Left colon (tissue), 2 donors: ENCODE data around the gene LIPF. TPM values are rescaled to one million over a fixed set of nuclear protein-coding genes. Genes with fewer than 3 reads are reported as not detected.
"Not testable (repeated sequence)": the region's sequence is repeated elsewhere in the genome, so short reads cannot be mapped to it uniquely, and the experiment has no call there.

ENCODE experiments used
- ATAC-seq: fragments of 200-7000 bp; cut with Tn5 transposase; one replicate; pipeline ENCODE4 v1.9.1; 2020; ENCODE audit warnings: mild to moderate bottlenecking, moderate library complexity
- DNase-seq, 2 donors: peaks; one replicate each; pipeline ENCODE4 v3.0.0-alpha.2; 2020
- intact Hi-C, 2 donors: fragments of 100-400 bp; cut with DNase I in 1 of 2; cut with micrococcal nuclease in 1 of 2; formaldehyde crosslinking; loops; one replicate each; pipeline versions ENCODE4 v1.11.2 to v1.14.0; 2022; cut with DNase I, micrococcal nuclease
- total RNA-seq, 2 donors: library from RNA; stranded (reverse); fragmentation: NEBNext Ultra II Directional; extraction: Animal tissue kit (Norgen Biotek cat#: 25700); gene quantifications; one replicate each; pipeline ENCODE4 v1.2.1, GENCODE V29; 2021
- donor health status: DM: no; HTN: no; CAD: no.
- donor health status: DM: yes; HTN: yes; CAD: no.

LIPF gene
- total RNA-seq, 2 donors from 2014 or later: not detected

DNA sequence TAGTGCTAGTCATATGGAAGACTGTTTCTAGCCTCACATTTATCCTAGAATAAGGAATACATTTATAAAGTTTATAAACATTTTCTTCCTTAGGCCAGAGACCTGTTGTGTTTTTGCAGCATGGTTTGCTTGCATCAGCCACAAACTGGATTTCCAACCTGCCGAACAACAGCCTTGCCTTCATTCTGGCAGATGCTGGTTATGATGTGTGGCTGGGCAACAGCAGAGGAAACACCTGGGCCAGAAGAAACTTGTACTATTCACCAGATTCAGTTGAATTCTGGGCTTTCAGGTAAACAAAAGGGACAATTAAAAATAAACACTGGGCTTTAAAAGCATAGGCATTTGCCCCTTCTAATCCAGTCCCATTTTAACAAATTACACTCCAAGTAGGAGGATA is 4.2 kb downstream of the LIPF start:
- intact Hi-C loops: no loop called here
- ATAC-seq (no peak), DNase-seq (no peak)

DNA sequence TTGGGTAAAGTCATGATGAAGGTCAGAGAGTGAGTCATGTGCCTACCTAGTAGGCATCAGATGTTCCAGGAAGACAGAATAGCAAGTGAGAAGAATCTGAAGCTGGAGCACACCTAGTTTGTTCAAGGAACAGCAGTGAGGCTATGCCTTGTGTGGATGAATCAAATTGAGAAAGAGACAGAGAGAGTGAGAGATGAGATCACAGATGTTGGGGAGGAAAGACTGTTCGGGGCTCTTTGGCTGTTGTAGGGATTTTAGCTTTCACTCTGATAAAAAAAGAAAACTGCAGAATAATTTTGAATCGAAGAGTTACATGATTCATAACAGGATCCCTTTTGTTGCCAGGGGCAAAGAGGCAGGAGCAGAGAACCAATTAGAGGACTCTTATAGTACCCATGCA is 6.3 kb downstream of the LIPF start:
- intact Hi-C loops: no loop called here
- ATAC-seq (no peak), DNase-seq (no peak)

DNA sequence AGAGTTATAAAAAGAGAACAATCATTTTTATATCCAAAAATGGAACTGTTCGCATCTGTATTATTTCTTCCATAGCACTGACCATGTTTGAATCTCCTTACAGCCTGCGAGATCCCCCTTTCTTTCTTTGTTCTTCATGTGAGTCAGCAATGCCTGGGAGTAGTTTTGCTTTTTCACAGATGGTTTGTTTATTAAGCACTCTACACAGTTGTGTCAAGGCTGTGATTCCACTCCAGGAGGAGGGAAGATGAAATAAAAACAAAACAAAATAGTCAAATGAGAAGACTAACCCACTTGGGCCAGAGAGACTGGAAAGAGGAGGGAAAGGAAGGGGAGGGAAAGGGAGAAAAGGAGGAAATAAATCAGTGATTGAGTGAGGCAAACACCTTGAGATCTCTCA is 7.8 kb downstream of the LIPF start:
- ATAC-seq (no peak), DNase-seq (no peak)
- intact Hi-C loops: no loop called here

DNA sequence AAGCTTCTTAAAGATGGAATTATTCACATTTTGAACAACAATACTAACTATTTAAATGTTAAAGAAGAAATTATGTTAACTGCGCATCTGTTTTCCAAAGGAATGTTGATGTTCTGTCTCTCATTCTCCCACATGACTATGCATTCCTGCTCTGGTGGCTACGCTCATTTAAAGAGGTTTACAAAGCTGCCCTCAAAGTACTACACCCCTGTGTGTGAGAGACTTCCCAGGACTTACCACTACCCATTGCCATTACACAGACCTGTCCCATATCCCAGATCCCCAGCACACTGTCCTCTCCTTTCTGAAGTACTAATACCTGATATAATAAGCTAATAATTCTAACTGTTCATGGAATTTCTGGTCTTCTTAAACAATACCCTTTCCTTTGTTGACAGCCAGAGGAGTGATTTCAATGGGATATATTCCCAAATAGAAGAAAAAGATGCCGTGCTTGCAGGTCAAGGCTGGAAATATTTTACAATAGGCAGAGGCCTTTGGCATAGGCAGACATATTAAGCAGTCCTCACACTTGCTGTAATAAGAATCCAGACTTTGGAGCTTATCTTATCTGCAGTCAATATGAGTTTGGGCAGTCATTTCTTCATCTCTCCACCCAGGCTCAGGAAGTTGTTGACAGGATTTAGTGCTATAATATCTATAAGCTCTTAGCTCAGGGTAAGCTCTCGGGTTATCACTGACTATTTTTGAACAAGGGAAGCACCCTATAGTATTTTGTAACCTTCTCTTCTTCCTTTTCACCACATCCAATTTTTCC is 12.2 kb downstream of the LIPF start:
- ATAC-seq (no peak), DNase-seq (no peak)
- intact Hi-C loops: no loop called here

DNA sequence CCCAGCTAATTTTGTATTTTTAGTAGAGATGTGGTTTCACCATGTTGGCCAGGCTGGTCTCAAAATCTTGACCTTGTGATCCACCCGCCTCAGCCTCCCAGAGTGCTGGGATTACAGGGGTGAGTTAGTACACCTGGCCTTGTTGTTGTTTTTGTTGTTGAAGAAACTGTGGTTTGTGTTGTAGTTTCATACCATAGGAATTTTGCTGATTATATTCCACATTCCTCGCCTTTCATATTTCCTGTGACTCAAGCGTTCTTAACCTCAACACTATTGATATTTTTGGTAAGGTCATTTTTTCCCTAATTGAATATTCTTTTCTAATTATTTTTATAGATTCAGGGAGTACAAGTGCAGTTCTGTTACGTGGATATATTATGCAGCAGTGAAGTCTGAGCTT is 16.7 kb downstream of the LIPF start:
- intact Hi-C loops: no loop called here
- no peak for ATAC-seq
- no peak for DNase-seq

DNA sequence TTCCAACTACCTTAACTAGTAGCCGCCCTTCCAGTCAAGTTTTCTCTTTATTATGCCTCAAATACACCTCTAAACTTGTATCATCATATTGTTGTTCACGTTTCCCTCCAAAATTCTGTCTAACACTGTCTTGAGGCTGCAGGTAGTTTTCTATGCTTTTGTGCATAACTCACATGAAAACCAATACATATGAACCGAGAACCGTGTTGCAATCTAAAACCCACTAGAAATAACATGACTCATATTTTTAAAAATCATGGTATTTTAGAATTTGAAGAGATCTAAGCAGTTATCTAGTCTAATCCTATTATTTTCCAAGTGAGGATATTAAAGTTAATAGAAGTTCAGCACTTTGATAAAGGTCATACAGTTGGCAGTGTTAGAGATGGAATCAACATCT is 18.2 kb downstream of the LIPF start:
- ATAC-seq: no peak
- DNase-seq: no peak
- intact Hi-C loops: no loop called here

DNA sequence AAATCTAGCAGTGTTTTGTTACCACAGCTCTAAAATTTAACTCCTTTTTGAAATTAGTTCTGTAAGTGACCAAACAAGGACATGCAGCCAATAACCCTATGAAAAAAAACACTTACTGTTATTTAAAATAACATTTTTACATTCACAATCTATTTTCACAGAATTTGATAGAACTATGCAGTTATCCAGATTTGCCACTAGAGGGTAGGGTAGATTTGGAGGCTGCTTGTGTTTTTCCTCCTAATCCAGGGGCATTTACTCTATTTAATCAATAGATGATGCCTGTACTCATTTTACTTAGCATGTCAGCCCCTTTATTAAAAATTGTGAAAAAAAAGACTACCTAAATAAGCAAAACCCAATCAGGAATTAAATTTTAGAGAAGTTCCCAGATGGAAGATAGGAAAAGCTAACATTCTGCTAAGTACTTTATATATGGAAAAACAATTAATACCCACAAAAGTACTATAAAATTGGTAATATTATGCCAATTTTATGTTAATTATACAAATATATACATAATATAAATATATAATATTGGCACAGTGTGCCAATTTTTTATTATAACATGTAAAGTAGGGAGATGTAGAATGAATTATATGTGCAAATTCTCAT is 23.7 kb downstream of the LIPF start:
- intact Hi-C loops: no loop called here
- DNase-seq (no peak), ATAC-seq (peak; percentile 41)

DNA sequence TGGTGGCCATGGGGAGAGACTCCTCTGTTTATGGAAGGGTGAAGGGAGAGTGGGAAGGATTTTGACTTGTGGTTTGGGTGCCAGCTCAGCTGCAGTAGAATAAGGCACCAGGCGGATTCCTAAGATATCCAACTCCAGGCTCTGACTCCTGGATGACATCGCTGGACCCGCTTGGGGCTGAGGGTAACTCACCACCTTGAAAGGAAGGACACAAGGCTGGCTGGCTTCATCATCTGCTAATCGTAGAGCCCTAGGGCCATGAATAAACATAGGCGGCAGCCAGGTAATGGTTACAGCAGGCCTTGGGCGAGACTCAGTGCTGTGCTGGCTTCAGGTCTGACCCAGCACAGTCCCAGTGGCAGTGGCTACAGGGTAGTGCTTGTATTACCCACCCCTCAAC is 25.1 kb downstream of the LIPF start:
- ATAC-seq: no peak
- DNase-seq: no peak
- intact Hi-C loops: no loop called here

DNA sequence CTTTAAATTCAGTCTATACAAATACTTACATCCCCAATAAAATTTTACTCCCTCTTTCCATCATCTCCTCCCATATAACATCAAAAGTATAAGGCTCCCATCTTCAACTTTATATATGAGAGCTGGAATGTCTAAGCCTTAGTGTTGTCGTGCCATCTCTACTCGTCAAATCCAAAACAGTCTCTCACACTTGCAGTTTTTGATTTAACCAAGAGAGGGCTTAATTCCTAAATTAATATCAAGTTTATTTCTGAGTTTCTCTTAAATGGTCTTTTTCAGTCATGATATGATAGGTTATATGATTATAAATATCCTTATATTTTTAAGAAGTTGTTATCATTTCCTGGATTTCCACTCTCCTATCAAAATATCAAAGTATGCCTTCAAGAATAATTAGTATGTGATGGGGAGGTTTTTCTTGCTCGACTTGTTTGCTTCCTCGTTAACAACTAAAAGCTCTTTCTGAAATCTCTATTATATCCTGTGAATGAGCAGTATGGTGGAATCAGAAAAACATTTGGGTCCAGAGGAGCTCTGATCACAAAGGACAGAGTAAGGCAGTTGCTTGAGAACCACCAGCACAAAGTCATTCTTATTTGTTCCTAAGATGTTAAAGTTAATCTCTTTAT is 29.3 kb downstream of the LIPF start:
- ATAC-seq (no peak), DNase-seq (no peak)
- intact Hi-C loops: no loop called here

DNA sequence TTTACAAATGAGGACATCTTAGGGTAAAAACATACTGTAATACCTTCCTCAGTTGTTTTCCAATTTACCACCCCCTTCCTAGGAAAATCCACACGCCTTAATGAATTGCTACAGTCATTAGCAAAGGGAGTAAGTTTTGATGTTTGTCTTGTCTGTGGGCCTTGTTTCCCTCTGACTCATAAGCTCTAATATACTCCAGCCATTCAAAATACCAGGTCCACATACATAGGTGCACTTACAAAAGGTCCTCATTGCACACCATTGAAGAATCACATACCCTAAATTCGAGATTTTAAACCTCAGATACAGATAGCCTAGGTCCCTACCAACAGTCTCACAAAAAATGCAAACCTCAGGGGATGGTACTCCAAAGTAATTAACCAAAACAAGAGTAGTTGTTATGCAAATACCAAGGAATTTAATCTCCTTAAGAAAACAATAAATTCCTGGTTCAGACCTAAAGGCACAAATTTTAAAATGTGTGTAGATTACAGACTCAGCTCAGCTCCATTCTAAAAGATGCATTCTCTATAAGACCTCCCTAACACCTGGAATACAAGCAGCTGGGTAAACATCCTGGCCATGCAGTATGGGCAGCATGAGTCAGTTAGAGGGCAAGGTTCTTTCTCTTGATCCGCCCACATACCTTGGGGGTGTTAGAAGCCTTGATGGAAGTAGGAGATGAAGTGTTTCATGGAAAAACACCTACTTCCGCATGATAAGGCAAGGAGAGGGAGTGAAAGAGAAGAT is 38.8 kb downstream of the LIPF start:
- DNase-seq (peak; percentile 43 to 78), ATAC-seq (peak; percentile 100)
- intact Hi-C loops: no loop called here

DNA sequence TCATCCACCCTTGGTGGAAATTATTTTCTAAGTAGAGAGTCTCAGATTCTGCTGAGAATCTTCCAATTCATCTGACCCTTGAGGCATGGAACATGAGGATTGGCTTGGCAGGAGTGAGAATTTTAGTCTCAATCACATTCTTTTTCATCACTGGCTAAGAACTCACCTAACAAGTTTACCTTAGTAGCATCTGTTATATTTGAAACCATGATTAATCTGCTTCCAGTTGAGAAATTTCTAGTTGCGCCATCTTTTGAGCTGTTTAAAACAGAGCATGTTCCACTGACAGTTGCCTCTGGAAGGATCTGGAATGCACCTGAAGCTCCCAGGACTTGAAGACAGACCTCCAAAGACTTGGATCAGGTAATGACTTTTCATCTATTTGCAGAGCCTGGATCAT is 41.7 kb downstream of the LIPF start, which contains the start of gene LIPK:
Gene LIPK, plus strand, starts transcription at position 292 of the 400 bp plus-strand sequence. CDS start 18,295 bp downstream, outside the sequence.
- ATAC-seq (no peak), DNase-seq (no peak)
- intact Hi-C loops: no loop called here

DNA sequence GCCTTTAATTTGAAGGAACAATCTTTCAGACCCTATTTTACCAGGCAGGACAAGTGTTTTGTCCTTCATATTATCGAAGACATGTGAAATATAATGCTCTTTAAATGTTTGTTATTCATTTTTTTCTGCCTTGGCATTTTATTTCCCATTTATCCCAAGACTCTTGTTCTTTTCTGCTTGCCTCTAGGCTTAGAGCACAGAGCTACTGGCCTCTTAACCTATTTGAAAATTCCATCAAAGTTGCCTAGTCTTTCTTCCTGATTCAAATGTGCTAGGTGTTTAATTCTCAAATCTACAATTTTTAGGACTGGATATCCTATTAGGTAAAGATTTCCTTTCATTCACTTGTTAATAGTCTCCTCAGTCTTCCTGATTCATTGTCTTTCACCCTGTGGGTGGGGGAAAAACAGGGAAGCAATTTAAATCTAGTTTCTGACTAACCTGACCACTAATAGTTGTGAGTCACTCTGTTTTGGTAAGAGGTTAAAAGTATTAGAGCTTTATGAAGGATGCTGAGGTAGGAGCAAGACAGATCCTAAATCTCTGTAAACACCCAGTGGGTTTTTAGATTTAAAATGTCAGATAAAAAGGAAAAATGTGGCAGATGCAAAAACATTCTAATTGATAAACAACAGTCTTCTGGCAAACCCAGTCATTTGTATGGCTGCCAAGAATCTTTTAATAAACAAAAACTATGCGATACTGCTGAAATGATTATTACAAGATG is 43.4 kb downstream of the LIPF start:
- intact Hi-C loops: no loop called here
- DNase-seq (no peak), ATAC-seq (no peak)

DNA sequence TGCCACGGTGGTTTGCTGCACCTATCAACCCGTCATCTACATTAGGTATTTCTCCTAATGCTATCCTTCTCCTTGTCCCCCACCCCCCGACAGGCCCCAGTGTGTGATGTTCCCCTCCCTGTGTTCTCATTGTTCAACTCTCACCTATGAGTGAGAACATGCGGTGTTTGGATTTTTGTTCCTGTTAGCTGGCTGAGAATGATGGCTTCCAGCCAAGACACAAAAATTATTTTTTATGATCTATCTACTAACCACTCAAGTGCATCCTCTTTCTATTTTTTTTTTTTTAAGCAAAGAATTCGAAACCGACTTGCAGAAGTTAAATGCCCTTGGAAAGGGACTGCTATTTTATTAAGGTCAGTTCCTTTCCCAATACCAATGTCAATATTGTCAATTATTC is 45.1 kb downstream of the LIPF start:
- DNase-seq, intact Hi-C loops, ATAC-seq: not testable (repeated sequence)

DNA sequence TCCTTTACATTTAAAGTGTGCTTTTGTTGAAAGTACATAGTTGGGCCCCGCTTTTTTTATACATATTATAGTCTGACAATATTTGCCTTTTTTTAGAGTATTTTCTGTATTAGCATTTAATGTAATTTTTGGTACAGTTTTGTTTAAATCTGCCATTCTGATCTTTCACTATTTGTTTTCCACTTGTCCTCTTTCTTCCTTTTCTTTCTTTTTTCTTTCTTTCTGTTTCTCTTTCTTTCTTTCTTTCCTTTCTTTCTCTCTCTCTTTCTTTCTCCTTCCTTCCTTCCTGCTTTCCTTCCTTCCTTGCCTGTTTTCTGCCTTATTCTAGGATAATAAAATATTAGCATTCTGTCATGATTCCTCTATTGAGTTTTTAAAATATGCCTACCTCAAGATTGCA is 51.3 kb downstream of the LIPF start:
- intact Hi-C loops: no loop called here
- DNase-seq (no peak), ATAC-seq (no peak)

DNA sequence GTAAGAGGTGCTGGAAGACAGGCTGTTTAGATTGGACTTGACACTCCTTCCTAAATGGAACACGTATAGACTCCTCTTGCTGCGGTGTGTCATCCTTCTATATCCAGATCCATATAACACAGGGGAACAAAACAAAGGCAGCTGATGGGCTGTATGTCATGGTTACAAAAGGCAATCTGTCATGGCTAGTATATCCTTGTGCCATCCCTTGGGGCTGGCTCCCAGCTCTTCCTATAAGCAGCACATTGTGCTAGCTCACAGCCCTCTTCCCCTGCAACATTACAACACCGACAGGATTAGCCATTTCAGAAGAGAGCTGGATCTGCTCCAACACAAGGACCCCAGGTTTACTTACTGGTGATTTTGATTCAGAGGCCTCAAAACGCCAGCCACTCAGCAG is 57.1 kb downstream of the LIPF start:
- no peak for ATAC-seq
- no peak for DNase-seq
- intact Hi-C loops: no loop called here

DNA sequence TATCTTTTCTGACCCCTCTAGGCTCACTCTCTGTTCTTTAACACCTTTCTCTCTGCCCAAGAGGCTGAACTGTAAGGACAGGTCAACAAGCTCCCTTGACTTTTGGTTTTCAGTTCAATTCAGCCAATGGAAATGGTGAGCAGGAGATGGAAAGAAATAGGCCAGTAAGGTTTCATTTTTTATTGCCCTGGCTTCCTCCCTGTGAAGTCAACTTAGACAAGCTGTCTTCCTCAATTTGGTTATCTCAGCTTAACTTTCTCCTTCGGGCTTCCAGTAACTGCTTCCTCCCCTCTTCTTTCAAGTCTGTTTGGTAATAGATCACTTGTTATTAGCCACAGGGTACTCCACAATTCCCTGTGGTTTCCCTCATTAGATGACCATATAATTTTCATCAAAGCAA is 61.6 kb downstream of the LIPF start:
- ATAC-seq (no peak), DNase-seq (no peak)
- intact Hi-C loops: no loop called here

DNA sequence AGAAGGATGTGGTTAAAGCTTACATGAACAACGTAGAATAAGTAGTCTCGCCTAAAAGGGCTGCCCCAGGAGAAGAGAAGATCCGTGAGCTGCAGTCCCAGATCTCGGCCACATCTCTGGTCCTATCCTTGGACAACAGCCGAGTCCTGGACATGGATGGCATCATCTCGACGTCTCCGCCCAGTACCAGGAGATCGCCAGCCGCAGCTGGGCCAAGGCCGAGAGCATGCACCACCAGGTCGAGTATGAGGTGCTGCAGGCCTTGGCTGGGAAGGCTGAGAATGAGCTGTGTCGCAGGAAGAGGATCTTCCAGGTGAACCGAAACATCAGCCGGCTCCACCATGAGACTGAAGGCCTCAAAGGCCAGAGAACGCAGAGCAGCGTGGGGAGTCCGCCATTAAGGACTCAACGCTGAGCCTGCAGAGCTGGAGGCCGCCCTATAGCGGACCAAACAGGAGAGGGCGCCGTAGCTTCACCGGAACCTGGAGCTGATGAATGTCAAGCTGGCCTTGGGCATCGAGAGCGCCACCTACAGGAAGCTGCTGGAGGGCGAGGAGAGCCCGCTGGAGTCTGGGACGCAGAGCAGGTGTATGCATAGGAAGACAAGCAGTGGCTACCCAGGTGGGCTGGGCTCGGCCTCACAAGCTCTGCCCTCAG is 64.0 kb downstream of the LIPF start:
- ATAC-seq: no peak
- intact Hi-C loops: no loop called here
- peak in 1 of 2 donors; percentile 13 for DNase-seq
